Measurements from ENCODE around the gene ARSB. TPM values are rescaled to one million over a fixed set of nuclear protein-coding genes. Genes with fewer than 3 reads are reported as not detected.

ARSB gene
- total RNA-seq, 1 experiment from 2014 or later: 21.4 TPM

DNA sequence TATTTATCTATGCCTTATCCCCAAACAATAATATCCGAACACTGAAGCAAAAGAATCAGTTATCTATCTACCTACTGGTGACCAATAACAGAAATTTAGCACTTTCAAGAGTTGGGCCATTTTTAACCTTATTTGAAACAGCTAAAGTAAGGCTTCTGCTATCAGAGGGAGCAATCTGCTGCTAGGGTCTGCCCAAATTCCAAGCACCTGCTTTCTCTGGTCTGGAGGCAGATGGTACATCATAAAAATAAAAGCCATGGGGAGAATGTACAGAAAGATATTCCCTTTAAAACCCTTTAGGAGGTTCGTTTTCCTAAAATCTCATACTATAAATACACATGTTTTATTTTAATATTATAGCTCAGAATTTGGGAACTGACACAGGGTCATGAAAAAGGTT is 37.7 kb upstream of the ARSB start:
- CTCF ChIA-PET: interaction anchor here (1.1 to 8.3 kb wide), 4 partner anchors 41 to 1061 kb away, joined by 3 to 210 read pairs (median 7); no protein-coding TSS in a partner anchor
- Mint-ChIP-seq H3K36me3 (ENCODE audit: insufficient read depth, unreplicated experiment) (no peaks in the 10 kb centered on the region), H3K4me3 (ENCODE audit: low read depth, unreplicated experiment) (no peak overlapping the region), H3K4me1 (ENCODE audit: low read depth, unreplicated experiment) (peaks cover 23% of the 10 kb centered on the region), H3K27ac (ENCODE audit: unreplicated experiment) (no peak overlapping the region), H3K27me3 (ENCODE audit: unreplicated experiment) (no peaks in the 10 kb centered on the region), H3K9me3 (ENCODE audit: low read depth, unreplicated experiment) (no peaks in the 10 kb centered on the region)
- no peak for DNase-seq
- TF ChIP-seq, protein P1, sequence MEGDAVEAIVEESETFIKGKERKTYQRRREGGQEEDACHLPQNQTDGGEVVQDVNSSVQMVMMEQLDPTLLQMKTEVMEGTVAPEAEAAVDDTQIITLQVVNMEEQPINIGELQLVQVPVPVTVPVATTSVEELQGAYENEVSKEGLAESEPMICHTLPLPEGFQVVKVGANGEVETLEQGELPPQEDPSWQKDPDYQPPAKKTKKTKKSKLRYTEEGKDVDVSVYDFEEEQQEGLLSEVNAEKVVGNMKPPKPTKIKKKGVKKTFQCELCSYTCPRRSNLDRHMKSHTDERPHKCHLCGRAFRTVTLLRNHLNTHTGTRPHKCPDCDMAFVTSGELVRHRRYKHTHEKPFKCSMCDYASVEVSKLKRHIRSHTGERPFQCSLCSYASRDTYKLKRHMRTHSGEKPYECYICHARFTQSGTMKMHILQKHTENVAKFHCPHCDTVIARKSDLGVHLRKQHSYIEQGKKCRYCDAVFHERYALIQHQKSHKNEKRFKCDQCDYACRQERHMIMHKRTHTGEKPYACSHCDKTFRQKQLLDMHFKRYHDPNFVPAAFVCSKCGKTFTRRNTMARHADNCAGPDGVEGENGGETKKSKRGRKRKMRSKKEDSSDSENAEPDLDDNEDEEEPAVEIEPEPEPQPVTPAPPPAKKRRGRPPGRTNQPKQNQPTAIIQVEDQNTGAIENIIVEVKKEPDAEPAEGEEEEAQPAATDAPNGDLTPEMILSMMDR (IDR thresholded peaks at IDR 0.05; ENCODE audit: unreplicated experiment): no peak
- intact Hi-C loops (cut with micrococcal nuclease; ENCODE audit: unreplicated experiment): loop anchor here (5.0 to 10.0 kb wide), 3 partner anchors 40 to 512 kb away; no protein-coding TSS in a partner anchor
- BruUV-seq (replicated peaks): no TSS peak

DNA sequence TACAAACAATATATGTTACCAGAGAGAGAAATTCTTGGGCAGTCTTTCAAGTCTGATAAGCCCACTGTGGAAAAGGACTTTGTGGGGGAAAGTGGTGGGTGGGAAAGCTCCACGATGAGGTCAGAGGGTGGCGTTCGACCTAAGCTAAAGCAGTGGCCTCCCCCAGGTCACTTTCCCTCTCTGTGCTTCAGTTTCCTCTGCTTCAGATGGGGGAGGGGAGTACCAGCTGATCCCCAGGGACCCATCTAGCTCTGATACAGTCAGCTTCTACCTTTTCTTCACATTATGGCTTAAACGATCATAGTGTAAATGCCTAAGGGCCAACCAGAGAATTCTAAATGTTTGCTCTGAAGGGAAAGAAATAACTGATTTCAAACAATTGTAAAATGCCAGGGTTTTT is 36.6 kb upstream of the ARSB start:
- BruUV-seq (replicated peaks): no TSS peak
- Mint-ChIP-seq H3K27me3 (ENCODE audit: unreplicated experiment) (no peaks in the 10 kb centered on the region), H3K4me1 (ENCODE audit: low read depth, unreplicated experiment) (peaks cover 23% of the 10 kb centered on the region), H3K9me3 (ENCODE audit: low read depth, unreplicated experiment) (no peaks in the 10 kb centered on the region), H3K4me3 (ENCODE audit: low read depth, unreplicated experiment) (no peak overlapping the region), H3K27ac (ENCODE audit: unreplicated experiment) (no peak overlapping the region), H3K36me3 (ENCODE audit: insufficient read depth, unreplicated experiment) (no peaks in the 10 kb centered on the region)
- TF ChIP-seq, protein P1 (IDR thresholded peaks at IDR 0.05; ENCODE audit: unreplicated experiment): no peak
- intact Hi-C loops (cut with micrococcal nuclease; ENCODE audit: unreplicated experiment): loop anchor here (1.0 to 10.0 kb wide), 5 partner anchors 39 to 837 kb away; no protein-coding TSS in a partner anchor
- no peak for DNase-seq
- CTCF ChIA-PET: interaction anchor here (0.6 to 8.3 kb wide), 8 partner anchors 10 to 122 kb away, joined by 3 to 210 read pairs (median 3); no protein-coding TSS in a partner anchor

DNA sequence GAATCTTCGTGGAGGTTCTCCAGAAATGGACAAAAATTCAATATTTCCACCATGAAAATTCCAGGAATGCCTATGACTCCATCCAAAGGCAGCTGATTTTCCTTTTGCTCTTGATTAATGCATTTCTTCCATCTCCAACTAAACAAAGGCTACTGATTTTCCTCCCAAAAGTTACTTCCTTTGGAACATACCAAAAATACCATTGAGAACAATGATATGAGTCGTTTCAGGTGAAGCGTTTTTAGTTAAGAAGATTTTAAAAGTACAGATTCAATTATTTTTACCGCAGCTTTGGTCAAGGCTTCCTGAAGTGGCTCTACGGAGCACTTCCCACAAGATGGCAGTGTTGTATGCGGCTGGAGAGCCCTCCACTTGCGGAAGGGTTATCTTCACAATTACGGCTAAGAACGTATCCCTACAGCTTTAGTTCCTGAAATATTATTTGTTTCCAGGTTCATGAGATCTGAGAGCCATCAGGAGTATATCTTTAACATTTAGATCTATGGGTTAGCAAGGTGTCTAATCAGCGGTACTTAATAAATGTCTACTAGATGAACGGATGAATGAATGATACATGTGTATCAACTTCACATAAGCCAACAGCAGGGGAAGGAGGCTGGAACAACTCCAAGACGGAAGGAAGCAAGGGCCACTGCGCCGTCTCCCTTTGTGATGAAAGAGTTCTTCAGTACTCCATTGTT is 35.9 kb upstream of the ARSB start:
- intact Hi-C loops (cut with micrococcal nuclease; ENCODE audit: unreplicated experiment): loop anchor here (1.0 to 10.0 kb wide), 5 partner anchors 39 to 838 kb away; no protein-coding TSS in a partner anchor
- no peak overlapping the region for H3K27ac Mint-ChIP-seq (ENCODE audit: unreplicated experiment)
- H3K4me3 Mint-ChIP-seq (ENCODE audit: low read depth, unreplicated experiment): peak overlapping the region; percentile 48
- peaks cover 23% of the 10 kb centered on the region for H3K4me1 Mint-ChIP-seq (ENCODE audit: low read depth, unreplicated experiment)
- peak; percentile 73 for DNase-seq
- CTCF ChIA-PET: interaction anchor here (0.7 to 8.3 kb wide), 10 partner anchors 9 to 754 kb away, joined by 3 to 210 read pairs (median 3); no protein-coding TSS in a partner anchor
- no TSS peak for BruUV-seq (replicated peaks)
- H3K27me3 Mint-ChIP-seq (ENCODE audit: unreplicated experiment): no peaks in the 10 kb centered on the region
- TF ChIP-seq, protein P1 (IDR thresholded peaks at IDR 0.05; ENCODE audit: unreplicated experiment): peak; percentile 86
- H3K9me3 Mint-ChIP-seq (ENCODE audit: low read depth, unreplicated experiment): no peaks in the 10 kb centered on the region
- no peaks in the 10 kb centered on the region for H3K36me3 Mint-ChIP-seq (ENCODE audit: insufficient read depth, unreplicated experiment)

DNA sequence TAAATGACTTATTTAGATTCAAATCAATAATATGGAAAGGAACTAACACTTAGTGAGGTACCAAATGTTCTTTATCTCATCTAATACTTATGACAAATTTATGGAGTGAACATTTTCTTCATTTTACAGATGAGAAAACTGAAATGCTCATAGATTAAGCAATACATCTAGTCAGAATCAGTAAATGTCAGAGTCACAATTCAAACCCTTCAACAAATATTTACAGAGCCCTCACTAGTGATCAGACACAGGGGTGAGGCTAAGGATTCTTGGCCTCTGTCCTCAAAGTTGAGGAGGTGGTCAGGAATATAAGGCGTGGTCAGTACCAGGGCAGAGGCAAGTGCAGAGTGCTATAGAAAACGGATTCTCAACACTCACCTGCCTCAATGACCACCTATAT is 29.5 kb upstream of the ARSB start:
- H3K4me1 Mint-ChIP-seq (ENCODE audit: low read depth, unreplicated experiment): peaks cover 10% of the 10 kb centered on the region
- peaks cover 7% of the 10 kb centered on the region for H3K9me3 Mint-ChIP-seq (ENCODE audit: low read depth, unreplicated experiment)
- TF ChIP-seq, protein P1 (IDR thresholded peaks at IDR 0.05; ENCODE audit: unreplicated experiment): no peak
- no peaks in the 10 kb centered on the region for H3K27me3 Mint-ChIP-seq (ENCODE audit: unreplicated experiment)
- no peak for DNase-seq
- CTCF ChIA-PET: no interaction called here
- no TSS peak for BruUV-seq (replicated peaks)
- no peak overlapping the region for H3K4me3 Mint-ChIP-seq (ENCODE audit: low read depth, unreplicated experiment)
- no peak overlapping the region for H3K27ac Mint-ChIP-seq (ENCODE audit: unreplicated experiment)
- intact Hi-C loops (cut with micrococcal nuclease; ENCODE audit: unreplicated experiment): no loop called here
- H3K36me3 Mint-ChIP-seq (ENCODE audit: insufficient read depth, unreplicated experiment): no peaks in the 10 kb centered on the region

Measured in Calu3 (cell line).